OCI-LY3 (cell line): ENCODE results near the gene MED22.
"Not testable (repeated sequence)": the region's sequence is repeated elsewhere in the genome, so short reads cannot be mapped to it uniquely, and the experiment has no call there.

ENCODE experiments used
- H2AFZ ChIP-seq: fragments of 200-600, 300-600 bp; shearing (Covaris generic); 2 replicates; pipeline ENCODE4 v1.6.0; 2014; ENCODE audit warnings: antibody characterized with exemption, low read depth, low read length
- H3K27ac ChIP-seq: fragments of 200-600, 300-600 bp; sonication (generic); 2 replicates; pipeline ENCODE4 v1.5.1; 2014; ENCODE audit warnings: mild to moderate bottlenecking, low read length, moderate library complexity, mixed read lengths
- H3K27me3 ChIP-seq: fragments of 200-600, 300-600 bp; sonication (generic); 2 replicates; pipeline ENCODE4 v1.6.1; 2014; ENCODE audit warnings: low read depth, low read length, mixed read lengths
- H3K36me3 ChIP-seq: fragments of 200-600, 300-600 bp; sonication (generic); replicated peaks from 2 replicates; pipeline ENCODE3; 2014; ENCODE audit warnings: low read depth, low read length, mixed read lengths
- H3K4me1 ChIP-seq: fragments of 300-600, 200-600 bp; sonication (generic); 2 replicates; pipeline ENCODE4 v1.6.1; 2014; ENCODE audit warnings: low read length, mixed read lengths
- H3K4me2 ChIP-seq: fragments of 200-600, 300-600 bp; sonication (generic); 2 replicates; pipeline ENCODE4 v1.6.1; 2014; ENCODE audit warnings: low read length, mixed read lengths
- H3K4me3 ChIP-seq: fragments of 300-600, 200-600 bp; sonication (generic); 2 replicates; pipeline ENCODE4 v1.5.1; 2014; ENCODE audit warnings: antibody characterized with exemption, mild to moderate bottlenecking, low read length, moderate library complexity
- H3K79me2 ChIP-seq: fragments of 300-600, 200-600 bp; shearing (Covaris generic); 2 replicates; pipeline ENCODE4 v1.6.1; 2014; ENCODE audit warnings: mild to moderate bottlenecking, low read length, mixed read lengths
- H3K9ac ChIP-seq: fragments of 300-600, 200-600 bp; shearing (Covaris generic); 2 replicates; pipeline ENCODE4 v1.6.0; 2014; ENCODE audit warnings: mild to moderate bottlenecking, low read length, moderate library complexity
- H3K9me3 ChIP-seq: fragments of 200-600, 300-600 bp; shearing (Covaris generic); 2 replicates; pipeline ENCODE4 v1.6.1; 2014; ENCODE audit warnings: low read length, mixed read lengths; ENCODE audit not compliant: insufficient read depth
- H4K20me1 ChIP-seq: fragments of 200-600, 300-600 bp; sonication (generic); 2 replicates; pipeline ENCODE4 v1.6.1; 2016; ENCODE audit warnings: low read length, mixed read lengths; ENCODE audit not compliant: insufficient read depth
- CTCF ChIP-seq: fragments of 200-600, 300-600 bp; sonication (generic); IDR thresholded peaks from 2 replicates; pipeline ENCODE4 v1.5.1; 2014; ENCODE audit warnings: antibody characterized with exemption, low read length, low read depth
- EZH2phosphoT487 ChIP-seq: fragments of 200-600 bp; shearing (Covaris generic); IDR thresholded peaks from 2 replicates; pipeline ENCODE4 v1.6.1; 2018; ENCODE audit warnings: antibody characterized with exemption, mixed run types, low read depth

Gene MED22

GRCh38 chr9:133393399-133393798, 45.5 kb upstream of the MED22 start:
- no peak overlapping the region for H2AFZ ChIP-seq
- H3K27me3 ChIP-seq: no peaks in the 10 kb centered on the region
- no peaks in the 10 kb centered on the region for H3K4me1 ChIP-seq
- TF ChIP-seq EZH2phosphoT487 (no peak), CTCF (no peak)
- no peaks in the 10 kb centered on the region for H3K9me3 ChIP-seq
- no peak overlapping the region for H3K4me2 ChIP-seq
- H3K4me3 ChIP-seq: no peak overlapping the region
- no peaks in the 10 kb centered on the region for H3K79me2 ChIP-seq
- H3K27ac ChIP-seq: no peak overlapping the region
- H3K36me3 ChIP-seq: no peaks in the 10 kb centered on the region
- no peak overlapping the region for H3K9ac ChIP-seq
- no peaks in the 10 kb centered on the region for H4K20me1 ChIP-seq

GRCh38 chr9:133392308-133392707, 44.4 kb upstream of the MED22 start:
- not testable (repeated sequence) for H3K4me1 ChIP-seq, H3K79me2 ChIP-seq, H3K36me3 ChIP-seq, H4K20me1 ChIP-seq, H3K9me3 ChIP-seq, H3K27me3 ChIP-seq, H3K27ac ChIP-seq, H3K4me3 ChIP-seq, H3K9ac ChIP-seq, H2AFZ ChIP-seq, H3K4me2 ChIP-seq

GRCh38 chr9:133391449-133391848, 43.5 kb upstream of the MED22 start:
- H3K4me1 ChIP-seq, H3K4me2 ChIP-seq: not testable (repeated sequence)

GRCh38 chr9:133390713-133391112, 42.8 kb upstream of the MED22 start:
- TF ChIP-seq EZH2phosphoT487: no peak
- TF ChIP-seq CTCF: no peak
- Histone ChIP-seq H3K4me3 (no peak overlapping the region), H4K20me1 (no peaks in the 10 kb centered on the region), H2AFZ (no peak overlapping the region), H3K4me2 (no peak overlapping the region), H3K9ac (no peak overlapping the region), H3K36me3 (no peaks in the 10 kb centered on the region), H3K27ac (no peak overlapping the region), H3K4me1 (no peaks in the 10 kb centered on the region), H3K9me3 (no peaks in the 10 kb centered on the region), H3K79me2 (no peaks in the 10 kb centered on the region), H3K27me3 (no peaks in the 10 kb centered on the region)

More at GRCh38 chr9:133391449-133391848, 43.5 kb upstream of the MED22 start:
- not testable (repeated sequence) for H3K9ac ChIP-seq, H3K36me3 ChIP-seq, H3K4me3 ChIP-seq, H3K79me2 ChIP-seq, H3K9me3 ChIP-seq, H4K20me1 ChIP-seq, H3K27ac ChIP-seq, H2AFZ ChIP-seq, H3K27me3 ChIP-seq

GRCh38 chr9:133389562-133389961, 41.6 kb upstream of the MED22 start:
- Histone ChIP-seq H3K4me2 (no peak overlapping the region), H3K4me3 (no peak overlapping the region), H3K9me3 (no peaks in the 10 kb centered on the region), H3K27me3 (no peaks in the 10 kb centered on the region), H3K4me1 (no peaks in the 10 kb centered on the region), H4K20me1 (no peaks in the 10 kb centered on the region), H3K9ac (no peak overlapping the region), H3K79me2 (no peaks in the 10 kb centered on the region), H3K36me3 (no peaks in the 10 kb centered on the region), H3K27ac (no peak overlapping the region), H2AFZ (no peak overlapping the region)
- no peak for TF ChIP-seq CTCF
- TF ChIP-seq EZH2phosphoT487: no peak
